OCI-LY1 (cell line): Measurements from ENCODE around the gene C2CD3.
"Not testable (repeated sequence)": the region's sequence is repeated elsewhere in the genome, so short reads cannot be mapped to it uniquely, and the experiment has no call there.

Experiments
- EZH2 ChIP-seq: fragments of 200-600 bp; sonication (generic), shearing (Covaris generic); IDR thresholded peaks from 2 replicates; pipeline ENCODE4 v1.8.0; 2017; ENCODE audit warnings: borderline replicate concordance, mixed run types, mild to moderate bottlenecking, antibody characterized with exemption, low read length, moderate library complexity, mixed read lengths
- TF ChIP-seq, protein P1 (sequence below): fragments of 200-600 bp; sonication (generic), shearing (Covaris generic); IDR thresholded peaks from 2 replicates; pipeline ENCODE4 v1.5.1; 2017; ENCODE audit warnings: mild to moderate bottlenecking, antibody characterized with exemption, low read length, moderate library complexity, mixed read lengths

DNA sequence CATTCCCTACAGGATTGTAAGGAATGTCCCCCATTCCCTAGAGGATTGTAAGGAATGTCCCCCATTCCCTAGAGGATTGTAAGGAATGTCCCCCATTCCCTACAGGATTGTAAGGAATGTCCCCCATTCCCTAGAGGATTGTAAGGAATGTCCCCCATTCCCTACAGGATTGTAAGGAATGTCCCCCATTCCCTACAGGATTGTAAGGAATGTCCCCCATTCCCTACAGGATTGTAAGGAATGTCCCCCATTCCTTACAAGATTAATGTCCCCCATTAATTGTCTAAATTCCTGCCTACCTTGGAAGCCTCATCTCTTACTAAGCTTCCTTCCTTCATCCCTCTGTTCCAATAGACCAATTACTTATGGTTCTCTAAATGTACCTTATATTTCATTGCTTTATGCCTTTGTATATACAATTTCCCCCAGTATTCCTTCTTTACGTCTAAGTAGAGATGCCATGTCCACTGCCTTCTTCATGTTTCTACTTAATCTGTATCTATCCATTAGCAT, 30.8 kb downstream of the C2CD3 start:
- TF ChIP-seq, protein P1, sequence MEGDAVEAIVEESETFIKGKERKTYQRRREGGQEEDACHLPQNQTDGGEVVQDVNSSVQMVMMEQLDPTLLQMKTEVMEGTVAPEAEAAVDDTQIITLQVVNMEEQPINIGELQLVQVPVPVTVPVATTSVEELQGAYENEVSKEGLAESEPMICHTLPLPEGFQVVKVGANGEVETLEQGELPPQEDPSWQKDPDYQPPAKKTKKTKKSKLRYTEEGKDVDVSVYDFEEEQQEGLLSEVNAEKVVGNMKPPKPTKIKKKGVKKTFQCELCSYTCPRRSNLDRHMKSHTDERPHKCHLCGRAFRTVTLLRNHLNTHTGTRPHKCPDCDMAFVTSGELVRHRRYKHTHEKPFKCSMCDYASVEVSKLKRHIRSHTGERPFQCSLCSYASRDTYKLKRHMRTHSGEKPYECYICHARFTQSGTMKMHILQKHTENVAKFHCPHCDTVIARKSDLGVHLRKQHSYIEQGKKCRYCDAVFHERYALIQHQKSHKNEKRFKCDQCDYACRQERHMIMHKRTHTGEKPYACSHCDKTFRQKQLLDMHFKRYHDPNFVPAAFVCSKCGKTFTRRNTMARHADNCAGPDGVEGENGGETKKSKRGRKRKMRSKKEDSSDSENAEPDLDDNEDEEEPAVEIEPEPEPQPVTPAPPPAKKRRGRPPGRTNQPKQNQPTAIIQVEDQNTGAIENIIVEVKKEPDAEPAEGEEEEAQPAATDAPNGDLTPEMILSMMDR, result not testable (repeated sequence)
- TF ChIP-seq EZH2, result not testable (repeated sequence)
